GM10248 (cell line): ENCODE data around the gene ABCB9.

Source experiments
- CTCF ChIA-PET: fragments of 300-600 bp; sonication (Branson Sonifier 250); formaldehyde crosslinking; extraction: SDS; loops from one replicate; lab custom pipeline; 2021; ENCODE audit warnings: antibody characterized with exemption; lab: Yijun Ruan, JAX
- POLR2A ChIA-PET: fragments of 350-650 bp; sonication (Branson Sonifier 250); formaldehyde crosslinking; extraction: SDS; loops from one replicate; lab custom pipeline; 2020; ENCODE audit warnings: antibody characterized with exemption; lab: Yijun Ruan, JAX
- DNase-seq: peaks from one replicate; pipeline ENCODE4 v3.0.0; 2012; ENCODE audit errors: extremely low spot score
- CTCF ChIP-seq: IDR thresholded peaks from 2 replicates; pipeline ENCODE4 v1.5.1; 2012; ENCODE audit warnings: mild to moderate bottlenecking, low read depth; ENCODE audit errors: extremely low read depth, missing control alignments, control extremely low read depth

Gene ABCB9

GRCh38 chr12:122988612-122989212 lies 22.4 kb upstream of the ABCB9 start:
- ChIA-PET POLR2A (no interaction called here), CTCF (no interaction called here)
- no peak for DNase-seq
- no peak for TF ChIP-seq CTCF

- POLR2A ChIA-PET, result no interaction called here
- CTCF ChIA-PET, result interaction anchor here (1.4 kb wide), 1 partner anchor 10 kb away, joined by 3 read pairs; no protein-coding TSS in a partner anchor
- no peak for DNase-seq
- TF ChIP-seq CTCF, result no peak
These were observed 21.8 kb upstream of the ABCB9 start for GRCh38 chr12:122988036-122988435.

GRCh38 chr12:122987086-122987951 lies 21.1 kb upstream of the ABCB9 start:
- POLR2A ChIA-PET, result no interaction called here

GRCh38 chr12:122986258-122986871 lies 20.1 kb upstream of the ABCB9 start:
- CTCF ChIA-PET, result interaction anchor here (1.4 kb wide), 1 partner anchor 12 kb away, joined by 3 read pairs; no protein-coding TSS in a partner anchor
- POLR2A ChIA-PET, result no interaction called here

More at GRCh38 chr12:122987086-122987951, 21.1 kb upstream of the ABCB9 start:
- CTCF ChIA-PET, result interaction anchor here (1.4 kb wide), 1 partner anchor 11 kb away, joined by 3 read pairs; no protein-coding TSS in a partner anchor
- no peak for TF ChIP-seq CTCF
- DNase-seq, result no peak

GRCh38 chr12:122985338-122986257 lies 19.3 kb upstream of the ABCB9 start:
- CTCF ChIA-PET, result no interaction called here

More at GRCh38 chr12:122986258-122986871, 20.1 kb upstream of the ABCB9 start:
- no peak for TF ChIP-seq CTCF
- no peak for DNase-seq

More at GRCh38 chr12:122985338-122986257, 19.3 kb upstream of the ABCB9 start:
- POLR2A ChIA-PET, result no interaction called here
- DNase-seq, result no peak
- TF ChIP-seq CTCF, result no peak
